GM21515 (cell line): ENCODE measurements around the gene TRAF2.

Experiments used
- ATAC-seq: cut with Tn5 transposase; IDR thresholded peaks from one replicate; pipeline ENCODE4 v1.9.1; 2021; ENCODE audit not compliant: unreplicated experiment

TRAF2 gene

GRCh38 chr9:136847088-136847825, 39.1 kb upstream of the TRAF2 start:
- ATAC-seq, result no peak

GRCh38 chr9:136847826-136848392, 38.4 kb upstream of the TRAF2 start:
- no peak for ATAC-seq

DNA sequence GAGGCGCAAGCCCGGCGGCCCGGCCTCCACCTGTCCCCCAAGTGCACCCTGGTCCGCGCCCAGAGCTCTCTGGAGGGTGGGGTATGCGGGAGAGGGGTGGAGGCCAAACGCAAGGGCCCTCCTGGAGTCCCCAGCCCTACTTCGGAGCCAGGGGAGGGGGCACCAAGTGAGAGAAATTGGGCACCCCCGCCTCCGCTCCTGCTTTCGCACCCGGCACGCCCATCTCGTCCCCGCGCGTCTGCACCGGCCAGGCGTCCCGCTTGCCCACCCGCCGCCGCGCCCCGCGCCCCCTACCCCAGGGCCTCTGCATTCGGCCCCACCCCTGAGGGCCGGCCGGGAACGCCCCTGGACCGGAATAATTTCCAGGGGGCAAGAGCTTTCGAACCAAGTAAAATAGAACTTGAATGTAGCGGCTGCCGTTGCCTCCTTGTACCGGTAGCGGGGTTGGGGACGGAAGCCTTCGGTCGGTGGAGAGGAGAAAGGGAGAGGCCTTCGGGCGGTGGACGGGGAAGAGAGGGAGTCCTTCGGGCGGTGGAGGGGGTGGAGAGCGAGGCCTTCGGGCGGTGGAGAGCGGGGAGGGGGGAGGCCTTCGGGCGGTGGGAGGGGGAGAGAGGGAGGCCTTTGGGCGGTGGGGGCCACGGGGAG, 37.8 kb upstream of the TRAF2 start:
- ATAC-seq, result no peak

DNA sequence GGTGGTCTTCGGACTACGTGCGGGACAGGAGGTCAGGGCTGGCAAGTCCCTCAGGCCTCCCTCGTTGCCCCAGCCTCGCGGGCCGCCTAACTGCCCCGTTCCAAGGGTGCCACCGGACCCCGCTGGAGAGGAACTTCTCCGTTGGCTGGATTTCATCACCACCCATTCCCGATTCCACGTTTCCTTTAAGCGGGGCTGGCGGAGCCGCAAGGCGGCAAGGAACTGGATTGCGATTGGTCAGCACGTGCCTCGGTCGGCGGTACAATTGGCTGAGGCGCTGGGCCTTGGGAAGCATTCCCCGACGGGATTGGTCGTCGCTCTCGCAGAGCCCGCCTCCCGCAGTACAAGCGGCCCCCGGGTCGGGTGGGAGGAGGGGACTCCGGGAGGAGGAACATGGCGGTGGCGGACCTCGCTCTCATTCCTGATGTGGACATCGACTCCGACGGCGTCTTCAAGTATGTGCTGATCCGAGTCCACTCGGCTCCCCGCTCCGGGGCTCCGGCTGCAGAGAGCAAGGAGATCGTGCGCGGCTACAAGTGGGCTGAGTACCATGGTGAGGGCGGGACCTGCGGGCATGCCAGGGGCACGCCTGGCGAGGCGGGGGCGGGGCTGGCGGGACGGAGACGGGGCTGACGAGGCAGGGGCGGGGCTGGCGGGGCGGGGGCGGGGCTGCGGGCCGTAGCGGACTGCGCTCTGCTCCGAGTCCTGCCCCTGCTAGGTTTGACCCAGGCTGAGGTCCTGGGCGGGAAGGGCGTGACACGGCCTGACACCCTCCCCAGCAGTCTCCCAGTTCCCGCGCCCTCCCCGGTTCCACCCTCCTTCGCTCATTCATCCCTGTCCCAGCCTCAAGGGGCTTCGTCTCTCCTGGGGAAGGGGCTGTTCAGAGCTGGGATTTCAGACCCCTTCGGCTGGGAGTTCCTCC, 37.0 kb upstream of the TRAF2 start, which contains the start of gene PHPT1:
PHPT1 (plus strand) TSS at position 372 of the 922 bp plus-strand sequence; CDS start at position 394, 22 bp downstream.
- peak; percentile 73 for ATAC-seq

- no peak for ATAC-seq
Observed at GRCh38 chr9:136849960-136850865, 36.1 kb upstream of the TRAF2 start.

- no peak for ATAC-seq
Observed at GRCh38 chr9:136850866-136851775, 35.2 kb upstream of the TRAF2 start.

DNA sequence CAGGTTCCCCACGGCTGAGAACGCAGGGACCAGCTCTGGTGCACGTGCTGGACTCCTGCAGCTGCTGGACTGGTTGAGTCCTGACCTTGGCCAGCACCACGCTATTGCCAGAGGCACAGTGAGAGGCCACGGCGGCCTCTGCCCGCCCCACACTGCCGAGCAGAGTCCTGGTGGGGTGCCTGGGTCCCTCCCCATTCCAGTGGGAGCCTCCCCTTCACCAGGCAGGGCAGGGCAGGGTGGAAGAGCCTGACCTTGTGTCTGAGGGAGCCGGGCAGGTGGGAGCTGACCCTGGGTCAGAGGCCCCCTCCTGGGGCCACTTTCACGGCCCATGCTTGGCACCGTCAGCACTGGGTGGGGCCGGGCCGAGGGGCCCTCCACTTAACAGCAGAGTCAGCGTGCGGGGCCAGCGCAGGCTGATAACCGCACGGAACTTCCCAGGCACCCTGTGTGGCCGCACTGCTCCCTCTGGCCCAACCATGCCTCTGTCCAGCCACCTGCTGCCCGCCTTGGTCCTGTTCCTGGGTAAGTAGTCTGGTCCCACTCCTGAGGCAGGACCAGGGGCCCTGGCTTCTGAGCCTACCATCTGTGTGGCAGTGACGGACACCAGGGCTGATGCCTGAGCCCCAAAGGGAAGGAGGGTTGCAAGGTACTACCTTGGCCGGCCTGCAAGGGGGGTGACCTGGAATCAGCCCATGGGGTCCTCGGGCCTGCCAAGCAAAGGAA, 34.2 kb upstream of the TRAF2 start, which contains the start of gene MAMDC4:
MAMDC4 (plus strand) TSS at position 406 of the 723 bp plus-strand sequence; CDS start at position 477, 71 bp downstream.
- no peak for ATAC-seq

DNA sequence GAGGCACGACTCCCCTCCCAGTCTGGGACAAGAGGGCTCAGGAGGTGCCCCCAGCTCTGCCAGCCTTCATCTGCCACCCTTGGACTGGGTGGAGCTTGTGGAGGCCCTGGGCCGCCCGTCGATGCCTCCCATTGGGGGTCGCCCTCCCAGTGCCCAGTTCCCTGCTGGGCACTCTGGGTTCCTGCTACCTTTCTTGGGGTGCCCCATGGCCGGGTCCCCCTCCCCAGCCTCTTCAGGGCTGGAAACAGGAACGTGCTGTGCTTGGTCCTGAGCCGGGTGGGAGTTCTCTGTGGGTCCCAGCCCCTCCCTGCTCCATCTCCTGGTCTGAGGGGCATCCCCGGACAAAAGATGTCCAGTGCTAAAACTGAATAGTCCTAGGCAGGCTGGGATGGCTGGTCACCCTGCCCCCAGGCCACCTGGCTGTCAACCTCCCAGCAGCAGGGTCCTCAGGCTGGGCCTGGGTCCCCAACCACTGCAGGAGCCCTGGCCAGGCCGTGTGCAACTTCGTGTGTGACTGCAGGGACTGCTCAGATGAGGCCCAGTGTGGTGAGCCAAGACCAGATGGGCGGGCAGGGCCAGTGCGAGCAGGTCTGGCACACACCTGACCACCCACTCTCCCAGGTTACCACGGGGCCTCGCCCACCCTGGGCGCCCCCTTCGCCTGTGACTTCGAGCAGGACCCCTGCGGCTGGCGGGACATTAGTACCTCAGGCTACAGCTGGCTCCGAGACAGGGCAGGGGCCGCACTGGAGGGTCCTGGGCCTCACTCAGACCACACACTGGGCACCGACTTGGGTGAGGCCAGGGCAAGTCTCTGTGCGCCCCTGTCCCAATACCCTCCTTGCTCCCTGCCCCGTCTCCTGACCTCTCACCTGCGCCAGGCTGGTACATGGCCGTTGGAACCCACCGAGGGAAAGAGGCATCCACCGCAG, 33.4 kb upstream of the TRAF2 start:
- no peak for ATAC-seq

- ATAC-seq, result no peak
Observed at GRCh38 chr9:136853596-136854112, 32.7 kb upstream of the TRAF2 start.

GRCh38 chr9:136854113-136854841, 32.0 kb upstream of the TRAF2 start:
- no peak for ATAC-seq

- ATAC-seq, result no peak
Observed at GRCh38 chr9:136854842-136855460, 31.4 kb upstream of the TRAF2 start.

GRCh38 chr9:136855461-136856078, 30.7 kb upstream of the TRAF2 start:
- no peak for ATAC-seq

DNA sequence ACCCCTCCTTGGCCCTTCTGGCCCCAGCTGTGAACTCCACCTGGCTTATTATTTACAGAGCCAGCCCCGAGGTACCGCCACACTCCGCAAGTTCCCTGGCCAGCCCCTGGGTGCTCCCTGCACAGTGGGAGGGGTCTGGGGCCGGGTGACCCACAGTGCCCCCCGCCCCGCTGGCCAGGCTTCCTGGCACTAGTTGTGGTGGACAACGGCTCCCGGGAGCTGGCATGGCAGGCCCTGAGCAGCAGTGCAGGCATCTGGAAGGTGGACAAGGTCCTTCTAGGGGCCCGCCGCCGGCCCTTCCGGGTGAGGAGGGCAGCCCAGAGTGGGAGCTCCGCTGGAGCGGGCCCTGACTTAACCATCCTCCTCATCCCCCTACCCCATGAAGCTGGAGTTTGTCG, 30.2 kb upstream of the TRAF2 start:
- no peak for ATAC-seq

DNA sequence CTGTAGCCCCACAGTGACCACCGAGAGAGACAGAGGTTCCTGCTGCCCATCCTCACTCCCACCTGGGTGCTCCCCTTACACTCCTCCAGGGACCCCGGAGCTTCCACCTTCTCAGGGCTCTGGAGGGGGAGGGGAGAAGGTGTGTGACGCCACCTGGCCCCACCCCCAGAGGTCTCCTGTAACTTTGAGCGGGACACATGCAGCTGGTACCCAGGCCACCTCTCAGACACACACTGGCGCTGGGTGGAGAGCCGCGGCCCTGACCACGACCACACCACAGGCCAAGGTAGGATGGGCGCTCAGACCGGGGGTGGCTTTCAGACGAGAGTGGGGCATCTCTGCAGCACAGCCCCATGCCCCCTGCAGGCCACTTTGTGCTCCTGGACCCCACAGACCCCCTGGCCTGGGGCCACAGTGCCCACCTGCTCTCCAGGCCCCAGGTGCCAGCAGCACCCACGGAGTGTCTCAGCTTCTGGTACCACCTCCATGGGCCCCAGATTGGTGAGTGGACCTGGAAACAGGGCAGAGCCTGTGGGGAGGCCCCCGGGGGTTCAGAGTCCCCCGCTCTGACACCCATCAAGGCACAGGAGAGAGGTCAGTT, 29.7 kb upstream of the TRAF2 start:
- ATAC-seq, result no peak

- ATAC-seq, result no peak
Observed at GRCh38 chr9:136857166-136857565, 29.1 kb upstream of the TRAF2 start.
